HCT116 (cell line): ENCODE data around the gene F2R.

Experiments
- EZH2 ChIP-seq: fragments of 200-600 bp; sonication (generic); IDR thresholded peaks from 2 replicates; pipeline ENCODE4 v1.6.1; 2017; ENCODE audit warnings: antibody characterized with exemption, mixed run types
- EZH2phosphoT487 ChIP-seq: fragments of 200-600 bp; IDR thresholded peaks from 2 replicates; pipeline ENCODE4 v1.6.1; 2018; ENCODE audit warnings: antibody characterized with exemption, borderline replicate concordance
- POLR2A ChIP-seq: IDR thresholded peaks from 2 replicates; pipeline ENCODE4 v1.7.0; 2011; ENCODE audit warnings: borderline replicate concordance; ENCODE audit not compliant: insufficient read depth, insufficient read length; ENCODE audit errors: extremely low read depth
- SIN3A ChIP-seq: IDR thresholded peaks from 2 replicates; pipeline ENCODE4 v1.6.1; 2012; ENCODE audit warnings: low read depth
- TCF7L2 ChIP-seq: IDR thresholded peaks from 2 replicates; pipeline ENCODE4 v1.7.0; 2011; ENCODE audit warnings: borderline replicate concordance, inconsistent platforms; ENCODE audit not compliant: insufficient read depth, insufficient read length; ENCODE audit errors: extremely low read depth
- TF ChIP-seq, protein P1 (sequence below), 3 experiments: fragments of 200-600 bp in 1 of 3; sonication (generic) in 1 of 3; IDR thresholded peaks in 2 of 3; conservative IDR thresholded peaks in 1 of 3; 2 replicates each; pipeline ENCODE4 v1.5.1; 2012 to 2017; ENCODE audit warnings: low read depth in 2 of 3, low read length in 2 of 3, antibody characterized with exemption in 1 of 3, borderline replicate concordance in 1 of 3, control low read depth in 1 of 3, mild to moderate bottlenecking in 1 of 3, mixed read lengths in 1 of 3, mixed run types in 1 of 3, moderate library complexity in 1 of 3; ENCODE audit not compliant: insufficient read depth in 1 of 3
- TF ChIP-seq, protein P2 (sequence below): IDR thresholded peaks from 2 replicates; pipeline ENCODE4 v1.6.1; 2012

DNA sequence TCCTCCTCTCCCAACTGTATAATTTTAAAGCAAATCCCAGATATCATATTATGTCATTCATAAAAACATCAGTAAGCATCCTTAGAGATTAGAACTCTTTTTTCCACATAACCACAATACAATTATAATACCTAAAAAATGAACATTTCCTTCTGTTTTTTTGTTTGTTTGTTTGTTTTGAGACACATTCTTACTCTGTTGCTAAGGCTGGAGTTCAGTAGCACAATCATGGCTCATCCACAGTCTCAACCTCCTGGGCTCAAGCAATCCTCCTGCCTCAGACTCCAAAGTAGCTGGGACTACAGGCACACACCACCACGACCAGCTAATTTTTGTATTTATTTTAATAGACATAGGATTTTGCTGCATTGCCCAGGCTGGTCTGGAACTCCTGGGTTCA lies 8.0 kb downstream of the F2R start:
- TF ChIP-seq, protein P1, sequence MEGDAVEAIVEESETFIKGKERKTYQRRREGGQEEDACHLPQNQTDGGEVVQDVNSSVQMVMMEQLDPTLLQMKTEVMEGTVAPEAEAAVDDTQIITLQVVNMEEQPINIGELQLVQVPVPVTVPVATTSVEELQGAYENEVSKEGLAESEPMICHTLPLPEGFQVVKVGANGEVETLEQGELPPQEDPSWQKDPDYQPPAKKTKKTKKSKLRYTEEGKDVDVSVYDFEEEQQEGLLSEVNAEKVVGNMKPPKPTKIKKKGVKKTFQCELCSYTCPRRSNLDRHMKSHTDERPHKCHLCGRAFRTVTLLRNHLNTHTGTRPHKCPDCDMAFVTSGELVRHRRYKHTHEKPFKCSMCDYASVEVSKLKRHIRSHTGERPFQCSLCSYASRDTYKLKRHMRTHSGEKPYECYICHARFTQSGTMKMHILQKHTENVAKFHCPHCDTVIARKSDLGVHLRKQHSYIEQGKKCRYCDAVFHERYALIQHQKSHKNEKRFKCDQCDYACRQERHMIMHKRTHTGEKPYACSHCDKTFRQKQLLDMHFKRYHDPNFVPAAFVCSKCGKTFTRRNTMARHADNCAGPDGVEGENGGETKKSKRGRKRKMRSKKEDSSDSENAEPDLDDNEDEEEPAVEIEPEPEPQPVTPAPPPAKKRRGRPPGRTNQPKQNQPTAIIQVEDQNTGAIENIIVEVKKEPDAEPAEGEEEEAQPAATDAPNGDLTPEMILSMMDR (IDR thresholded peaks at IDR 0.05 in 2 of 3, conservative IDR thresholded peaks at IDR 0.05 in 1 of 3; ENCODE audit: borderline replicate concordance in 1 of 3, insufficient read depth in 1 of 3, low read depth in 2 of 3, low read length in 2 of 3), result no peak
- TF ChIP-seq SIN3A (no peak), POLR2A (no peak), TCF7L2 (no peak), EZH2 (no peak), EZH2phosphoT487 (no peak)
- TF ChIP-seq, protein P2, sequence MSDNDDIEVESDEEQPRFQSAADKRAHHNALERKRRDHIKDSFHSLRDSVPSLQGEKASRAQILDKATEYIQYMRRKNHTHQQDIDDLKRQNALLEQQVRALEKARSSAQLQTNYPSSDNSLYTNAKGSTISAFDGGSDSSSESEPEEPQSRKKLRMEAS, result no peak
